H9 (cell line): Measurements from ENCODE around the gene PPP2R3B. TPM values are rescaled to one million over a fixed set of nuclear protein-coding genes. Genes with fewer than 3 reads are reported as not detected.
A peak's percentile ranks its signal among the peaks of the same experiment; 100 is the strongest.

Experiments
- DNase-seq: peaks from one replicate; pipeline ENCODE4 v3.0.0-alpha.2; 2017
- H2AFZ ChIP-seq: one replicate; pipeline ENCODE4 v1.6.1; 2013; ENCODE audit warnings: mild to moderate bottlenecking, low read length, control low read depth, moderate library complexity
- H2AK5ac ChIP-seq: 2 replicates; pipeline ENCODE4 v1.6.1; 2013; ENCODE audit warnings: low read length, control low read depth, mixed read lengths; ENCODE audit not compliant: insufficient read length
- H2BK120ac ChIP-seq: one replicate; pipeline ENCODE4 v1.6.1; 2013; ENCODE audit warnings: low read depth, mild to moderate bottlenecking, low read length, control low read depth, inconsistent platforms; ENCODE audit not compliant: poor library complexity, severe bottlenecking
- H2BK12ac ChIP-seq: 2 replicates; pipeline ENCODE4 v1.6.1; 2013; ENCODE audit warnings: low read length, control low read depth, mixed read lengths, low read depth; ENCODE audit not compliant: insufficient read length
- H2BK15ac ChIP-seq: 2 replicates; pipeline ENCODE4 v1.6.1; 2013; ENCODE audit warnings: low read depth, low read length, control low read depth
- H2BK20ac ChIP-seq: one replicate; pipeline ENCODE4 v1.6.1; 2013; ENCODE audit warnings: low read depth, mild to moderate bottlenecking, low read length, control low read depth, inconsistent platforms; ENCODE audit not compliant: poor library complexity, severe bottlenecking
- H2BK5ac ChIP-seq: 2 replicates; pipeline ENCODE4 v1.6.1; 2013; ENCODE audit warnings: low read length, control low read depth, mixed read lengths; ENCODE audit not compliant: insufficient read length
- H3K14ac ChIP-seq: 2 replicates; pipeline ENCODE4 v1.6.1; 2013; ENCODE audit warnings: low read length, control low read depth; ENCODE audit not compliant: insufficient read depth
- H3K18ac ChIP-seq: 2 replicates; pipeline ENCODE4 v1.6.1; 2013; ENCODE audit warnings: low read depth, mild to moderate bottlenecking, mixed read lengths, low read length, control low read depth; ENCODE audit not compliant: insufficient read length
- H3K23ac ChIP-seq: 2 replicates; pipeline ENCODE4 v1.6.1; 2013; ENCODE audit warnings: low read length, control low read depth, mixed read lengths, low read depth; ENCODE audit not compliant: insufficient read length
- H3K23me2 ChIP-seq: 2 replicates; pipeline ENCODE4 v1.6.1; 2013; ENCODE audit warnings: low read depth, mild to moderate bottlenecking, mixed read lengths, low read length, control low read depth; ENCODE audit not compliant: insufficient read length, poor library complexity, severe bottlenecking
- H3K27ac ChIP-seq: 2 replicates; pipeline ENCODE4 v1.5.1; 2013; ENCODE audit warnings: low read length, control low read depth, mixed read lengths, low read depth; ENCODE audit not compliant: insufficient read length
- H3K27me3 ChIP-seq: 2 replicates; pipeline ENCODE4 v1.6.1; 2013; ENCODE audit warnings: low read length, control low read depth, inconsistent platforms; ENCODE audit not compliant: insufficient read depth
- H3K4ac ChIP-seq: 2 replicates; pipeline ENCODE4 v1.6.1; 2013; ENCODE audit warnings: low read depth, mild to moderate bottlenecking, control low read depth, inconsistent platforms, low read length, moderate library complexity
- H3K4me1 ChIP-seq: 2 replicates; pipeline ENCODE4 v1.6.1; 2013; ENCODE audit warnings: low read length, control low read depth, inconsistent platforms; ENCODE audit not compliant: insufficient read depth
- H3K4me2 ChIP-seq: 2 replicates; pipeline ENCODE4 v1.6.1; 2013; ENCODE audit warnings: low read length, control low read depth, mixed read lengths; ENCODE audit not compliant: insufficient read length, insufficient read depth
- H3K56ac ChIP-seq: 2 replicates; pipeline ENCODE4 v1.6.1; 2013; ENCODE audit warnings: low read depth, mild to moderate bottlenecking, mixed read lengths, low read length, control low read depth; ENCODE audit not compliant: insufficient read length
- H3K79me1 ChIP-seq: 2 replicates; pipeline ENCODE4 v1.6.1; 2013; ENCODE audit warnings: low read depth, mild to moderate bottlenecking, moderate library complexity, low read length, control low read depth, inconsistent platforms; ENCODE audit not compliant: insufficient read depth, poor library complexity, severe bottlenecking
- H3K79me2 ChIP-seq: 2 replicates; pipeline ENCODE4 v1.6.1; 2013; ENCODE audit warnings: low read length, control low read depth, inconsistent platforms; ENCODE audit not compliant: insufficient read depth
- H3K9ac ChIP-seq: 2 replicates; pipeline ENCODE4 v1.6.1; 2013; ENCODE audit warnings: low read length, control low read depth, mixed read lengths; ENCODE audit not compliant: insufficient read length; ENCODE audit errors: extremely low read depth
- H3K9me3 ChIP-seq: one replicate; pipeline ENCODE4 v1.6.1; 2013; ENCODE audit warnings: low read depth, low read length, inconsistent platforms; ENCODE audit not compliant: control insufficient read depth
- H3T11ph ChIP-seq: one replicate; pipeline ENCODE4 v1.6.1; 2013; ENCODE audit warnings: mild to moderate bottlenecking, low read length, control low read depth, inconsistent platforms
- H4K20me1 ChIP-seq: one replicate; pipeline ENCODE4 v1.6.1; 2013; ENCODE audit not compliant: control insufficient read depth, insufficient read length, insufficient read depth
- H4K5ac ChIP-seq: 2 replicates; pipeline ENCODE4 v1.6.1; 2013; ENCODE audit warnings: low read depth, mild to moderate bottlenecking, mixed read lengths, low read length, control low read depth; ENCODE audit not compliant: insufficient read length
- H4K8ac ChIP-seq: replicated peaks from 2 replicates; pipeline ENCODE4 v1.6.1; 2013; ENCODE audit warnings: low read length, control low read depth, mixed read lengths, low read depth; ENCODE audit not compliant: insufficient read length
- H4K91ac ChIP-seq: 2 replicates; pipeline ENCODE4 v1.6.1; 2013; ENCODE audit warnings: low read depth, mild to moderate bottlenecking, moderate library complexity, mixed read lengths, low read length, control low read depth; ENCODE audit not compliant: insufficient read length
- H3K27ac Mint-ChIP-seq, 3 experiments: 2 replicates in 2 of 3; 3 replicates in 1 of 3; pipeline ENCODE4 v1.8.0; 2020 to 2021; ENCODE audit warnings: mixed read lengths in 3 of 3, mild to moderate bottlenecking in 1 of 3, moderate library complexity in 1 of 3
- H3K27me3 Mint-ChIP-seq: 2 replicates; pipeline ENCODE4 v1.8.0; 2021; ENCODE audit warnings: low read depth, mild to moderate bottlenecking, moderate library complexity, mixed read lengths
- H3K36me3 Mint-ChIP-seq, 3 experiments: 2 replicates in 2 of 3; 3 replicates in 1 of 3; pipeline ENCODE4 v1.8.0; 2020 to 2021; ENCODE audit warnings: low read depth in 3 of 3, mixed read lengths in 3 of 3; ENCODE audit not compliant: insufficient read depth in 1 of 3
- H3K4me1 Mint-ChIP-seq, 2 experiments: 2 replicates each; pipeline ENCODE4 v1.8.0; 2020; ENCODE audit warnings: mixed read lengths in 2 of 2
- H3K4me3 Mint-ChIP-seq, 2 experiments: 2 replicates in 1 of 2; 3 replicates in 1 of 2; pipeline ENCODE4 v1.8.0; 2020 to 2021; ENCODE audit warnings: mild to moderate bottlenecking in 2 of 2, mixed read lengths in 2 of 2, moderate library complexity in 1 of 2
- H3K9me3 Mint-ChIP-seq, 2 experiments: 2 replicates in 1 of 2; 3 replicates in 1 of 2; pipeline ENCODE4 v1.8.0; 2020; ENCODE audit warnings: mild to moderate bottlenecking in 2 of 2, mixed read lengths in 2 of 2, moderate library complexity in 1 of 2
- CTCF ChIP-seq: fragments of 200-600 bp; sonication (generic); conservative IDR thresholded peaks from 3 replicates; pipeline ENCODE4 v1.8.0; 2021; ENCODE audit warnings: antibody characterized with exemption, mild to moderate bottlenecking
- WGBS: extraction: QIAGEN DNeasy Blood & Tissue Kit; methylation state at CpG from one replicate; pipeline ENCODE4 v1.1.7; 2013; ENCODE audit warnings: missing lambda C conversion rate, low lambda C conversion rate, mixed read lengths; ENCODE audit not compliant: insufficient read length; ENCODE audit errors: extremely low coverage; 5-methylcytosine and 5-hydroxymethylcytosine counted together
- total RNA-seq: library from RNA; stranded (reverse); gene quantifications from 2 replicates; pipeline ENCODE4 v1.2.1, GENCODE V29; 2021

Gene PPP2R3B
- total RNA-seq, 1 experiment from 2014 or later, result 72.1 TPM

- H3K4me3 Mint-ChIP-seq, result peak overlapping the region; percentile 90 to 93
- peaks cover 2% of the 10 kb centered on the region; the same call in 1 of the 2 replicates for H3K27me3 Mint-ChIP-seq
- H3K4me2 ChIP-seq, result peak overlapping the region; percentile 27
- H4K20me1 ChIP-seq, result no peaks in the 10 kb centered on the region
- H2BK20ac ChIP-seq, result no peak overlapping the region
- H3K27me3 ChIP-seq, result no peaks in the 10 kb centered on the region
- no peak overlapping the region for H3K23ac ChIP-seq
- H3K9me3 ChIP-seq, result no peaks in the 10 kb centered on the region
- H3T11ph ChIP-seq, result no peak overlapping the region
- H4K5ac ChIP-seq, result no peak overlapping the region
- H3K18ac ChIP-seq, result no peak overlapping the region
- H3K9me3 Mint-ChIP-seq, result peaks cover 2 to 4% of the 10 kb centered on the region in 2 experiments; a peak in 2 of 5 replicates
- H2AK5ac ChIP-seq, result no peak overlapping the region
- WGBS, result no CpG with 5 or more reads among the region's 24 CpGs
- H3K27ac ChIP-seq, result no peak overlapping the region
- peaks cover 11 to 22% of the 10 kb centered on the region in 2 experiments for H3K4me1 Mint-ChIP-seq
- no peak overlapping the region for H2BK120ac ChIP-seq
- no peak overlapping the region for H3K56ac ChIP-seq
- peaks cover 4% of the 10 kb centered on the region for H3K79me1 ChIP-seq
- no peak overlapping the region for H2BK5ac ChIP-seq
- H3K79me2 ChIP-seq, result no peaks in the 10 kb centered on the region
- DNase-seq, result no peak
- no peak overlapping the region for H4K91ac ChIP-seq
- no peak overlapping the region for H3K14ac ChIP-seq
- no peaks in the 10 kb centered on the region for H3K4me1 ChIP-seq
- peaks cover 15% of the 10 kb centered on the region for H3K23me2 ChIP-seq
- no peak overlapping the region for H4K8ac ChIP-seq
- no peak overlapping the region for H2AFZ ChIP-seq
- peak overlapping the region in 1 of 3 experiments; percentile 73; a peak in 1 of 7 replicates for H3K27ac Mint-ChIP-seq
- no peak overlapping the region for H2BK15ac ChIP-seq
- H3K36me3 Mint-ChIP-seq, result peaks cover 0 to 2% (median 0%) of the 10 kb centered on the region in 3 experiments; a peak in 4 of 7 replicates
- H3K9ac ChIP-seq, result no peak overlapping the region
- no peak for TF ChIP-seq CTCF
- H3K4ac ChIP-seq, result no peak overlapping the region
- H2BK12ac ChIP-seq, result no peak overlapping the region
Measured at GRCh38 chrX:320126-320783, 66.5 kb downstream of the PPP2R3B start.
